ENCODE data around the gene MRPL41.
A peak's percentile ranks its signal among the peaks of the same experiment; 100 is the strongest.
"Not testable (repeated sequence)": the region's sequence is repeated elsewhere in the genome, so short reads cannot be mapped to it uniquely, and the experiment has no call there.

The MRPL41 gene

DNA sequence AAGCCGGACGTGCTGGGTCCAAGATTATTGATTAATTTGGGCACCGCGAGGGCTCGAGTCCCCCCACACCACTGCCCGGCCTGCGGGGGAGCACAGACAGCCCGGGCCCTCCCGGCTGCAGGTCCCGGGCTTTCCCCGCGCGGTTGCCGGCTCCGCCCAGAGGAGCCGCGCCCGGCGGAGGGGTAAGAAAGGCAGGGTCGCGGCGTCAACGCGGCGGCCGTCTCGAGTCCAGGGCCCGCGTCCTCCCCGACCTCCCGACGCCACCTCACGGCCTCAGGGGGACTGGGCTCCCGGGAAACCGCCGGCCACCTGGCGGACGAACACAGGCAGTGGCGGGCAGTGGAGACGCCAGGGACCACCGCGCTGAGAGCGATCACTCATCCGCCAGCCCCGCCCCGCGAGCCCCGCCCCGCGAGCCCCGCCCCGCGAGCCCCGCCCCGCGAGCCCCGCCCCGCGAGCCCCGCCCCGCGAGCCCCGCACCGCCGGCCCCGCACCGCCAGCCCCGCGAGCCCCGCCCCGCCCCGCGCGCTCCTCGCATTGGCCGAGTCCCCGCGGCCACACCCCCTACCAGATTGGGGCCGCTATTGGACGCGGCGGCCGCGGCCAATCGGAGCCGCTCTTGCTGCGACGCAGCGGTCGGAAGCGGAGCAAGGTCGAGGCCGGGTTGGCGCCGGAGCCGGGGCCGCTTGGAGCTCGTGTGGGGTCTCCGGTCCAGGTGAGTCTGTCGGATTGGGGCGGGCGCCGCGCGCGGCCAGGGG is at the start of gene MRPL41:
Gene MRPL41, plus strand, starts transcription at position 616 of the 758 bp plus-strand sequence. CDS start 203 bp downstream, outside the sequence.
- peak; percentile 89 for DNase-seq

DNA sequence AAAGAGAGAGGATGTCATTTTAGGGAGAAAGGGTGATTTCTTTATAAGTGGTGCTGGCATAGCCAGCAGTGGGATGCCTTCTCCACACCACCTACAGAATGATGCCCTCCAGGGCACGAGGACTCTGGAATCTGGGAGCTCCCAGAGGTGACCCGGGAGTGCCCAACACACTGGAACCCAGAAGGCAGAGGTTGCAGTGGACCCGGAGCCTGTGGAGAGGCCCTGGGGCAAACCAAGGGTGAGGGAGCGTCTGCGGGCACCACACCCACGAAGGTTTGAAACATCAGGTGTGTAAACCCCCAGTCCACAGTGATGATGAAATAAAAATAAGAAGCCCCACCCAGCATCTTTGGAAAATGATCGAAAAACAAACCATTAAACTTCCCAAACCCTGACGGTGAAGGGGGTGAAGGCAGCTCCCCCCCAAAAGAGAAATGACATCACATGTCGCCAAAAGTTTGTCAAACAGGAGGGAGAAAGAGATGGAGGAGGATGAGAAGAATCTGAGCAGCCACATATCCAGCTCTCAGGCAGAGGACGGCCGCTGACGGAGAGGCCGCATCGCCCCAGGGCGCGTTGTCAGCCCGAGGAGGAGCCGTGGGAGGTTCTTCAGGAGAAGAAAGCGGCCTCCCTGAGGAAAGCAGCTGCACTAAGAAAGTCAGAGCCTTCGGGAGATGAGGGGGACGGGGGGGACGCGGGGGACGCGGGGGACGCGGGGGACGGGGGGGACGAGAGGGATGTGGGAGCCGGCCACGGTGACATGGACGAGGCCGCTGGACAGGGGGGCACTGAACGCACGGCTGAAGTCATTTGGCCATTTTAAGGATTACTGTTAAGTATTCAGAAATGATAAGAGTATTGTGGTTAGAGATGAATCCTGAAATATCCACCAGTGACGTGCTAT is 49.4 kb upstream of the MRPL41 start:
- DNase-seq = no peak

DNA sequence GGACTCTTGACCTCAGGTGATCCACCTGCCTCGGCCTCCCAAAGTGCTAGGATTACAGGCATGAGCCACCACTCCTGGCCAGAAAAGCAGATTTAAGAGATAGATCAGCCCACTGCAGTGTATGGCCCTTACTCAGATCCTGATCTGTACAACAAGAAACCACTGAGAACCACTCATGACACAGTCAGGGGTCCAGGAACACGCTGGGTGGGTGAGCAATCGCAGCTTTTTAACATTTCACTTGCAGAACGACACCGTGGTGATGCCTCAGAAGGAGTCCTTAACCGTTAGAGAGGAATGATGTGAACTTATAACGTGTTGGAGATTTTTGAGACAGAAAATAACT is 47.3 kb upstream of the MRPL41 start:
- no peak for DNase-seq

DNA sequence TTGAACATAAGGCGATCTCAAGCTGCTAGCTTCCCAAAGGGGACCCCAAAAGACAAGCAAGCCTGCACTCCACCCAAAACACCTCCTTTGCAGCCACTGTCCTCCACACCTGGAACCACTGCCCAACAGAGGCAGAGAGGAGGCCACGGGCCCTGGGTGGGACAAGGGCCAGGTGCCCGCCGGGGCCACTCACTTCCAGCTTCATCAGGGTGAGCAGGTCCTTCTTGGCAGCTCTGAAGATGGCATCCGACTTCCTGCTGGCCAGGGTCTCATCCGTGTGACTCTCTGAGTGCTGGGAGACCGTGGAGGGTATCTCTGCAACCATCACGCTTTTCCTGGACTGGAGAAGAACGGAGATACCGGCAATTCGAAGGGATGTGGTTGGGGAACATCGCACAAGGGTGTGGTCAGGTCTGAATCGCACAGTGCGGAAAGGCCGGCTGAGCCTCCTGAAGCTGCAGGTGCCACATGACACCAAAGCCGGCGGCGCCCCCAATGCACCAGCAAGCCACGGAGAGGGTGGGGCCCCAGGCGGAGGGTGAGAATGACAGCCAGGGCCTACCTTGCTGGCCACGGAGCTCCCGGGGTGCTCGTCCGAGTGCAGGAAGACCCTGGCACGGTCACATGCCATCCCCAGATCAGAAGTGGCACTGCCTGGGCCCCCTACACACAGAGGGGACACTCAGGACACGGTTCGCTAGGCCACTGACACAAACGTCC is 46.1 kb upstream of the MRPL41 start:
- no peak for DNase-seq

DNA sequence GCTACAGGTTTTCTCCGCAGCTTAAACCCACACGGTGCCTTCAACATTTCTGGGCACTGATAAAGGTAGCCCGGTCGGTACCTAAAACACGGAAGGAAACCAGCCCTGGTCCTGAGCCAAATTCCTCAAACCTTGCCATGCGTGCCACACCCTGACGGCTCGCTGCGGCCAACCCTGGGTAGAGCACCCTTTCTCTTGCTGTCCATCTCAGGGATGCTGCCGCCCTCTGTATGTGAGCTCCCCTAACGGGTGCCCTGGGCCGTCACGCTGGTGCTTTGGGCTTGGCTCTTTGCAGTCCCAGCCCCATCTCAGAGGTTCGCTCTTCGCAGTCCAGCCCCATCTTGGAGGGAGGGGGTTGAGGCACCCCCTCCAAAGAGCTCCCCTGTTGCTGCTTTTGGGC is 45.4 kb upstream of the MRPL41 start:
- DNase-seq = no peak

DNA sequence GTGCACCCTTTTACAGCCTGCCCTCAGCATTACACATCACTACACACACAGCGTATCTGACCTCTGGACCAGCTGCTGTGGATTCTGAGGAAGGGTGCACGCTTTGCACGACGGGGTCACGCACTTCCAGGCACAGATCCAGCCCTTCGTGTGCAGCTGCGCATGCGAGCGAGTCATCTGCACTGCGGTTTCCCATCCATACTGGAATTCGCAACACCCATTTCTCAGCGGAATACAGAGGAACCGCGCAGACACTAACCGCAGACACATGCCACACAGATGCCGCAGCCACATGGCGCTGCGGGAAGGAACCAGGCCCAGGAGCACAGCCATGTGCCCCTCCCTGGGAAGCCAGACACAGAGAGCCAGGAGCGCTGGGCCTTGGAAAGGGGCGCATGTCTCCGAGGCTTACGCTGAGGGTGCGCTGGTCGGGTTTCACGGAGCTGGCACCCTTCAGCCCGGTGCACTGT is 44.9 kb upstream of the MRPL41 start:
- DNase-seq = no peak

DNA sequence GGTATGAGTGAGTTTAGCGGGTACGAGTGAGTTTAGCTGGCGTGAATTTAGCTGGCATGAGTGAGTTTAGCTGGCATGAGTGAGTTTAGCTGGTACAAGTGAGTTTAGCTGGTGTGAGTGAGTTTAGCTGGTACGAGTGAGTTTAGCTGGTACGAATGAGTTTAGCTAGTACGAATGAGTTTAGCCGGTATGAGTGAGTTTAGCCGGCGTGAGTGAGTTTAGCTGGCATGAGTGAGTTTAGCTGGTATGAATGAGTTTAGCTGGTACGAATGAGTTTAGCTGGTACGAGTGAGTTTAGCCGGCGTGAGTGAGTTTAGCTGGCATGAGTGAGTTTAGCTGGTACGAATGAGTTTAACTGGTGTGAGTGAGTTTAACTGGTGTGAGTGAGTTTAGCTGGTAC is 42.5 kb upstream of the MRPL41 start:
- no peak for DNase-seq

DNA sequence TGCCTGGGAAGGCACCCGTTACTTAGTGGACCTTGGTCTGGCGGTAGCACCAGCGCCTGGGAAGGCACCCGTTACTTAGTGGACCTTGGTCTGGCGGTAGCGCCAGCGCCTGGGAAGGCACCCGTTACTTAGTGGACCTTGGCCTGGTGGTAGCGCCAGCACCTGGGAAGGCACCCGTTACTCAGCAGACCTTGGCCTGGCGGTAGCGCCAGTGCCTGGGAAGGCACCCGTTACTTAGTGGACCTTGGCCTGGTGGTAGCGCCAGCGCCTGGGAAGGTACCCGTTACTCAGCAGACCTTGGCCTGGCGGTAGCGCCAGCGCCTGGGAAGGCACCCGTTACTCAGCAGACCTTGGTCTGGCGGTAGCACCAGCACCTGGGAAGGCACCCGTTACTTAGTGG is 40.6 kb upstream of the MRPL41 start:
- not testable (repeated sequence) for DNase-seq

DNA sequence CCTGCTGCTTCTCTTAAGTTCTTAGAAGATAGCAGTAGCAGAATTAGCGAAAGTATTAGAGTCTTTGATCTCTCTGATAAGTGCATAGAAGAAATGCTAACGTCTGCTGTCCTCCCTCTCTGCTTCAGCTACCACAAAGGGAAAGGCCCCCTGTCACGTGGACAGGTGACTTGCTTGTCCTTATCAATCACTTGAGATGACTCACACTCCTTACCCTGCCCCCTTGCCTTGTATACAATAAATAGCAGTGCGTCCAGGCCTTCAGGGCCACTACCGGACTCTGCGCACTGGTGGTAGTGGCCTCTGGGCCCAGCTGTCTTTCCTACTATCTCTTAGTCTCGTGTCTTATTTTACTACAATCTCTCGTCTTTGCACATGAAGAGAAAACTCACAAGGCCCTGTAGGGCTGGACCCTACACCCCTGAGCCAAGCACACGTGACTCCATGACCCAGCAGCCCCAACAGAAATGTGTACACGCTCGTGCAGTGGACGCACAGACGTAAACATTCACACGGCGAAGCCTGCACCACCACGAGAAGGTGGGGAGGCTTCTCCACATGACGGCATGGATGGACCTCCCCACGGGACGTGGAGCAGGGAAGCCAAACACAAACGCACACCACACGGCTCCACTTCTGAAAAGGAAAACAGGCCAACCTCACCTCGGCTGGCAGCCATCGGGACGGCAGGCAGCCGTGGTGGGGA is 39.8 kb upstream of the MRPL41 start:
- no peak for DNase-seq

DNA sequence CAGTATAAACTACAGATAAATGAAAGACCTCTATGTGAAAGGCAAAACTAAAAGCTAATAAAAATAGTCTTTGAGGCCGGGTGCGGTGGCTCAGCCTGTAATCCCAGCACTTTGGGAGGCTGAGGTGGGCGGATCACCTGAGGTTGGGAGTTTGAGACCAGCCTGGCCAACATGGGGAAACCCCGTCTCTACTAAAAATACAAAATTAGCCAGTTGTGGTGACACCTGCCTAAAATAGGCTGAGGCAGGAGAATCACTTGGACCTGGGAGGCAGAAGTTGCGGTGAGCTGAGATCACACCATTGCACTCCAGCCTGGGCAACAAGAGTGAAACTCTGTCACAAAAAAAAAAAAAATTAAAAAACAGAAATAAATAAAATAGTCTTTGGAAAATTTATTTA is 38.5 kb upstream of the MRPL41 start:
- peak; percentile 81 for DNase-seq

DNA sequence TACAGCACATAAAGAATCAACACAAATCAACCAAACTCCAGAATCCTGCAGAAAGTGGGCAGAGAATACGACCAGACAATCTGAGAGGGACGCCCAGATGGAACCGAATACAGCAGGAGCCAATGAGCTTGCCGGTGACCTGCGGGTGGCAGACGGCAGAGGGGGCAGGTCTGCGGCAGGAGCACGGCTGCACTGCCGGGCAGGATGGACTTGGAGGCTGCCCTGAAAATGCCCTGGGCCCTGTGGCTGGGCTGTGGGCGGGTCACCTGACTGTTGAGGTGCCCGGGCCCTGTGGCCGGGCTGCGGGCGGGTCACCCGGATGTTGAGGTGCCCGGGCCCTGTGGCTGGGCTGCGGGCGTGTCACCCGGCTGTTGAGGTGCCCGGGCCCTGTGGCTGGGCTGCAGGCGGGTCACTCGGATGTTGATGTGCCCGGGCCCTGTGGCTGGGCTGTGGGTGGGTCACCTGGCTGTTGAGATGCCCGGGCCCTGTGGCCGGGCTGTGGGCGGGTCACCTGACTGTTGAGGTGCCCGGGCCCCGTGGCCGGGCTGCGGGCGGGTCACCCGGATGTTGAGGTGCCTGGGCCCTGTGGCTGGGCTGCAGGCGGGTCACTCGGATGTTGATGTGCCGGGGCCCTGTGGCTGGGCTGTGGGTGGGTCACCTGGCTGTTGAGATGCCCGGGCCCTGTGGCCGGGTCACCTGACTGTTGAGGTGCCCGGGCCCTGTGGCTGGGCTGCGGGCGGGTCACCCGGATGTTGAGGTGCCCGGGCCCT is 37.7 kb upstream of the MRPL41 start:
- peak; percentile 89 for DNase-seq

DNA sequence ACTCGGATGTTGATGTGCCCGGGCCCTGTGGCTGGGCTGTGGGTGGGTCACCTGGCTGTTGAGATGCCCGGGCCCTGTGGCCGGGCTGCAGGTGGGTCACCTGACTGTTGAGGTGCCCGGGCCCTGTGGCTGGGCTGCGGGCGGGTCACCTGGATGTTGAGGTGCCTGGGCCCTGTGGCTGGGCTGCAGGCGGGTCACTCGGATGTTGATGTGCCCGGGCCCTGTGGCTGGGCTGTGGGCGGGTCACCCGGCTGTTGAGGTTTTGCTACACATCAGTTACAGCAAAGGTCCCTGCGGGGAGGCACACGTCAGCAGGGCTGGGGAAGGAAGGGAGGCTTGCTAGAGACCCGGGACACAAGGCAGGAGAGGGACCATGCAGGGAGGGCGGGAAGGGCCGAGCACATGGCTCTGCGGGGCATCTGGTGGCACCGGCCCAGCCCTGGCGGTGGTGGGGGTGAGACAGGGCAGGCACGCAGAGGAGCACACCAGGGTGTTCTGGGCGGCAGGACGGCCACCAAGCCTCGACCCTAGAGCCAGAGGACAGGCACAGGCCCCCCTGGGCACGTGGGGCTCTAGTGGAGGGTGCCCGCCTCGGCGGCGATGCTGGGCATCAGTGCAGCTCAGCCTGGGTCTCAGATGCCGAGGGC is 36.9 kb upstream of the MRPL41 start:
- DNase-seq = no peak

DNA sequence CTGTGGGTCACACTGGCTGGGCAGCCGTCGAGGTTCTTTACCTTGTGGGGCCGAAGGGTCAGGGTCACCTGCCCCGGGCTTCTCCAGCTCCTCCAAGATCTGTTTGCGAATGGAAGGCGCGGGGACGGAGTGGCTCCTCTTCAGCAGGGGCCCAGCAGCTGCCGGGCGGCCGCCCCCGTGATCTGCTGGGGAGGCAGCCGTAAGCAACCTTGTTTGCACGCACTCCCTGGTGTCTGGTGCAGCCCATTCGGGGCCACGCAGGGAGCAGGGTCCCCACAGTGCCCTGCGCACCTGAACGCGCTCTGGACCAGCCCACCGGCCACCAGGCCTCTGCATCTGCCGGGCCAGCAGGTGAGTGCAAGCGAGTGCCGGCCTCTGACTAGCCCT is 36.3 kb upstream of the MRPL41 start:
- no peak for DNase-seq

DNA sequence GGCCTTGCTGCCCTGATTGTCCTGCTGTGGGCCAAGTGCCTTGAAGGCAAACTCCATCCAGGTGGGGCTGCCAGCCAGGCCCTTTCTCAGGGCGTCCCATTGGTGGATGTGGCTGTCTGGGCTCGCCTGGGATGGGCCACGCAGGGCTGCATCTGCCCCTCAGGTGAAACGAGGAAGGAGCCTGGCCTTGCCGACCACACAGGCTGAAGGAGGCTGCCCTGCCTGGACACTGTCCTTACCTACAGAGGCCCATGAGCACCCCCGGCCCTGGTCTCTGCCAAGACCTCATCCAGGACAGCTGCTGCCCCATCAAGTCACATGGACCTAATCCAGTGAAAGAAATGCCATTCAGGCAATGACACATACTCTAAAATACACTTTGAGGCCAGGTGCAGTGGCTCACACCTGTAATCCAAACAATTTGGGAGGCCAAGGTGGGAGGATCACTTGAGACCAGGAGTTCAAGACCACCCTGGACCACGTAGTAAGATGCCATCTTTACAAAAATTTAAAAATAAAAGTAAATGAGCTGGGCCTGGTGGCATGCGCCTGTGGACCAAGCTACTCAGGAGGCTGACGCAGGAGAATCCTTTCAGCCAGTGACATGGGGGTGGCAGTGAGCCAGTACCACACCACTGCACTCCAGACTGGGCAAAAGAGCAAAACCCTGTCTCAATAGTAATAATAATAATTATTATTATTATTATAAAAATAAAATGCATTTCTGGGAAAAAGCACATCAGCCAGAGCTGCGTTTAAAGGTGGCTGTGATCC is 35.3 kb upstream of the MRPL41 start:
- no peak for DNase-seq

DNA sequence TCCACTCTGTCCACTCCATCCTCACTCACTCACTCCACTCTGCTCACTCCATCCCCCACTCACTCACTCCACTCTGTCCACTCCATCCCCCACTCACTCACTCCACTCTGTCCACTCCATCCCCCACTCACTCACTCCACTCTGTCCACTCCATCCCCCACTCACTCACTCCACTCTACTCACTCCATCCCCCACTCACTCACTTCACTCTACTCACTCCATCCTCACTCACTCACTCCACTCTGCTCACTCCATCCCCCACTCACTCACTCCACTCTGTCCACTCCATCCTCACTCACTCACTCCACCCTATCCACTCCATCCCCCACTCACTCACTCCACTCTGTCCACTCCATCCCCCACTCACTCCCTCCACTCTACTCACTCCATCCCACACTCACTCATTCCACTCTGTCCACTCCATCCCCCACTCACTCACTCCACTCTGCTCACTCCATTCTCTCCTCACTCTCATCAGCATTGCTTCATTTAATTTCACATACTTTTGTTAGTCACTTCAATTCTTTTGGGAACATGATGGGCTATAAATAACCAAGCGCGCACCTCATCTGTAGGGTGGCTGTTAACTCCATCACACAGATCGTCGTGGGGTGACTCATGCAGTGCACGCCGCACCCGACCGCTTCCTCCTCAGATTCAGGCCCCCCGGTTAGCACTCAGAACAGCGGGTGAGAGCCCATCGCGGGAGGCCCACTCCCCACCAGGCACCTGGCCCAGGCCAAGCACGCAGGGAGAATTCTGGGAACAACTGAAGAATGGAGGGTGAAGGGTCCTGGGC is 32.8 kb upstream of the MRPL41 start:
- DNase-seq = not testable (repeated sequence)

DNA sequence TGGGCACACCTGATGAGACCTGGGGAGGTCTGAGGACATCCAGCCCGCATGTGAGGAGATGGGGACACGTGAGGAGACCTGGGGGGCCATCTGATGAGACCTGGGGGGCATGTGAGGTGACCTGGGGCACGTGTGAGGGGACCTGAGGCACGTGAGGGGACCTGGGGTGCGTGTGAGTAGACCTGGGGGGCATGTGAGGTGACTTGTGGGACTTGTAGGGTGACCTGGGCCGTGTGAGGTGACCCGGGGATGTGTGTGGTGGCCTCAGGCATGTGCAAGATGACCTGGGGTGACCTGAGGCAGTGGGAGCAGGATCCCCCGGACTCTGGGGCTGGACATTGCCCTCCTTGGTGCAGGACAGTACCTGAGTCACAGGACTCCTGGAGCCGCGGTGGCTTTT is 32.1 kb upstream of the MRPL41 start:
- no peak for DNase-seq

DNA sequence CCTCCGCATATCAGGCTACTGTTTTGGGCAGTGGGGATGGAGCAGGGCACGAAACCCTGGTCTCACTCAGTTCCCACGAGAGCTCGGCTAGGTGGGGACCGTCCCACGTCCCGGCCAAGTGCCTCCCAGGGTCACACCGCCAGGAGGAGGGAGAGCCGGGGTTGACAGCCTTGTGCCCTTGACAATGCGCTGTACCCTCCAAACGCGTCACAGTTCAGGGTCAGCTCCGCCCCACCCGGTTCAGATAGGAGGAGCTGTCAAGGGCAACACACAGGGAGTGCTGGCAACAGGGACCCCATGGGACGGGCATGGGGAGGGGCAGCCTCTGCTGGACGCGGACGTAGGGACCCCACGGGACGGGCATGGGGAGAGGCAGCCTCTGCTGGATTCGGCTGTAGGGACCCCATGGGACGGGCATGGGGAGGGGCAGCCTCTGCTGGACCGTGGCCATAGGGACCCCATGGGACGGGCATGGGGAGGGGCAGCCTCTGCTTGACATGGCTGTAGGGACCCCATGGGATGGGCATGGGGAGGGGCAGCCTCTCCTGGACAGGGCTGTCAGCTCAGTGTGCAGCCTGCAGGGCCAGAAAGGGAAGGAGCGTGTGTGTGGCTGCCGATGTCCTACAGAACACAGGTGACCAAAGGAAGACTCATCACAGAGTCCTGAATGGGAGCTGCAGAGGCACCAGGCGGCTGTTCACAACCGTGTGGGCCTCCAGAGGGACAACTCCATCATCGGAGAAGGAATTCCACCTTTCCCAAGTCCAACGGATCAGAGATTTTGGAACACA is 30.9 kb upstream of the MRPL41 start:
- DNase-seq = no peak

DNA sequence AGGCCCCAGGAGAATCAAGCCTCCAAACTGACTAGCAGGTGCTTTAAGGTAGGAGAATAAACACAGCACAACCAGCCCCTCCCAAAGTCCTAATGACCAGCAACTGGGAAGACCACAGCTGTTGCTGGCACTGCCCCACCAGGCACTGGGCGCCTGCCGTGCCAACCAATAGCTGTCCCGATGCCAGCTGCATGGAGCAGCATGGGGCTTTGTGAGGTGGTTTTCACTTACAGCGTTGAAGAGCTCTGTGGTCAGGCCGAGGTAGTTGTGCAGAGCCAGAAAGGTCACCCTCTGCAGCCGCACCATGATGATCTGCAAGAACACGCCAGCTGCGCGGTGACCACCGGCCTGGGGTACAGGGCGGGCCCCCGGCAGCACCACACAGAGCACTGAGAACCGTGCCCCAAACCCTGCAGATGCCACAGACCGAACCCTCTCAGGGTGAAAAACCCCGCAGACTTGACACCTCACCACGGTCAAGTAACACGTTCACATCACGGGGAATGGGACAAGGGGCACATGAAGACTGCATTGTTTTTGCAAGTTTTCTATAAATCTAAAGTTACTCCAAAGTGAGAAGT is 30.2 kb upstream of the MRPL41 start:
- no peak for DNase-seq
